Endothelial cell of umbilical vein (primary cell): ENCODE data around the gene IFNGR1. TPM values are rescaled to one million over a fixed set of nuclear protein-coding genes. Genes with fewer than 3 reads are reported as not detected.

Experiments
- BruUV-seq: library from RNA; stranded (reverse); fragments of 400-500 nt; replicated peaks from 2 replicates; lab custom pipeline; 2021; lab: Mats Ljungman, UMichigan
- CTCF ChIA-PET: fragments of 300-600, 350-600 bp; sonication (Branson Sonifier 250); formaldehyde crosslinking; loops from one replicate; lab custom pipeline; 2021; ENCODE audit warnings: antibody characterized with exemption, inconsistent platforms; lab: Charles Lee
- POLR2A ChIA-PET: fragments of 300-600, 350-600 bp; sonication (Branson Sonifier 250); formaldehyde crosslinking; loops from one replicate; lab custom pipeline; 2021; ENCODE audit warnings: antibody characterized with exemption, inconsistent platforms; lab: Charles Lee
- DNase-seq: peaks from one replicate; pipeline ENCODE4 v3.0.0-alpha.2; 2011; ENCODE audit warnings: low read depth, low spot score
- FAIRE-seq: peaks from 2 replicates; lab custom pipeline; 2011; peaks lifted over from hg19 to GRCh38; lab: Jason Lieb, UNC
- H2AFZ ChIP-seq: 2 replicates; pipeline ENCODE4 v1.6.0; 2012; ENCODE audit warnings: low read depth, low read length, control low read depth, inconsistent platforms
- H3K27ac ChIP-seq: 2 replicates; pipeline ENCODE4 v1.5.1; 2011; ENCODE audit warnings: low read depth, mild to moderate bottlenecking, control low read depth, low read length, moderate library complexity; ENCODE audit not compliant: insufficient read depth
- H3K27me3 ChIP-seq, 2 experiments: 2 replicates each; pipeline versions ENCODE4 v1.6.0 to v1.6.1; 2011; ENCODE audit warnings: low read length in 2 of 2, mixed read lengths in 1 of 2; ENCODE audit not compliant: control insufficient read depth in 2 of 2, insufficient read depth in 2 of 2
- H3K36me3 ChIP-seq, 2 experiments: 2 replicates in 1 of 2; 3 replicates in 1 of 2; pipeline ENCODE4 v1.5.1; 2011; ENCODE audit warnings: low read length in 2 of 2, mild to moderate bottlenecking in 1 of 2, moderate library complexity in 1 of 2; ENCODE audit not compliant: control insufficient read depth in 2 of 2, insufficient read depth in 2 of 2; ENCODE audit errors: extremely low read depth in 1 of 2
- H3K4me1 ChIP-seq: 3 replicates; pipeline ENCODE4 v1.5.1; 2011; ENCODE audit warnings: mild to moderate bottlenecking, low read length; ENCODE audit not compliant: control insufficient read depth, insufficient read depth; ENCODE audit errors: extremely low read depth
- H3K4me2 ChIP-seq: 2 replicates; pipeline ENCODE4 v1.6.1; 2011; ENCODE audit warnings: low read length, control low read depth, mixed read lengths; ENCODE audit not compliant: insufficient read depth
- H3K4me3 ChIP-seq, 3 experiments: fragments of 200-600 bp in 1 of 3; sonication (generic), shearing (Covaris generic) in 1 of 3; replicated peaks in 1 of 3; 2 replicates each; pipeline ENCODE4 v1.5.1; 2011 to 2016; ENCODE audit warnings: control low read depth in 3 of 3, low read length in 3 of 3, mild to moderate bottlenecking in 2 of 3, inconsistent platforms in 1 of 3, low read depth in 1 of 3, moderate library complexity in 1 of 3; ENCODE audit not compliant: insufficient read depth in 1 of 3
- H3K79me2 ChIP-seq: 2 replicates; pipeline ENCODE4 v1.6.0; 2012; ENCODE audit warnings: low read length, inconsistent platforms; ENCODE audit not compliant: control insufficient read depth, insufficient read depth
- H3K9ac ChIP-seq: replicated peaks from 2 replicates; pipeline ENCODE3; 2011; ENCODE audit warnings: low read length, control low read depth; ENCODE audit not compliant: insufficient read depth; ENCODE audit errors: extremely low read depth
- H3K9me1 ChIP-seq: replicated peaks from 3 replicates; pipeline ENCODE4 v1.6.0; 2011; ENCODE audit warnings: mild to moderate bottlenecking, low read length; ENCODE audit not compliant: control insufficient read depth, insufficient read depth; ENCODE audit errors: extremely low read depth
- H3K9me3 ChIP-seq: replicated peaks from 2 replicates; pipeline ENCODE4 v1.5.1; 2012; ENCODE audit warnings: low read length, inconsistent platforms; ENCODE audit not compliant: control insufficient read depth, insufficient read depth
- H4K20me1 ChIP-seq: replicated peaks from 2 replicates; pipeline ENCODE3; 2011; ENCODE audit warnings: mild to moderate bottlenecking, low read length; ENCODE audit not compliant: control insufficient read depth, insufficient read depth; ENCODE audit errors: extremely low read depth
- EZH2 ChIP-seq: IDR thresholded peaks from 2 replicates; pipeline ENCODE4 v1.6.1; 2012; ENCODE audit warnings: borderline replicate concordance, low read depth, mild to moderate bottlenecking, moderate library complexity, low read length, inconsistent platforms; ENCODE audit not compliant: severe bottlenecking
- GATA2 ChIP-seq: IDR thresholded peaks from 2 replicates; pipeline ENCODE4 v1.7.0; 2011; ENCODE audit warnings: low read depth, mild to moderate bottlenecking, moderate library complexity, mixed read lengths, low read length; ENCODE audit not compliant: insufficient read length, insufficient read depth
- JUN ChIP-seq: IDR thresholded peaks from 2 replicates; pipeline ENCODE4 v1.6.1; 2011; ENCODE audit warnings: borderline replicate concordance, low read depth; ENCODE audit not compliant: insufficient read length, insufficient read depth
- MAX ChIP-seq: IDR thresholded peaks from 2 replicates; pipeline ENCODE4 v1.6.1; 2011; ENCODE audit not compliant: insufficient read depth, insufficient read length
- MYC ChIP-seq: IDR thresholded peaks from one replicate; pipeline ENCODE4 v1.6.1; 2011; ENCODE audit warnings: mild to moderate bottlenecking, low read depth, low read length
- POLR2A ChIP-seq: IDR thresholded peaks from 2 replicates; pipeline ENCODE4 v1.6.1; 2012; ENCODE audit warnings: low read depth, mild to moderate bottlenecking, control low read depth, low read length
- dilution Hi-C: fragments of 300-500 bp; cut with MboI; formaldehyde crosslinking; loops from one replicate; pipeline ENCODE4 v1.15.0; 2019; ENCODE audit warnings: low sequenced_read_pairs; ENCODE audit not compliant: extremely low pct_ligation_motif_present
- intact Hi-C: fragments of 100-400 bp; cut with micrococcal nuclease; formaldehyde crosslinking; loops from one replicate; pipeline ENCODE4 v1.10.0; 2022
- polyA plus RNA-seq, 4 experiments: library from polyadenylated mRNA; depleted of rRNA in 3 of 4; stranded (reverse) in 3 of 4; unstranded in 1 of 4; fragments of >200 nt; gene quantifications; 2 replicates each; pipeline versions ENCODE4 v1.2.1 to v1.2.3, GENCODE V29; 2011 to 2012; ENCODE audit warnings: missing spikeins in 1 of 4
- total RNA-seq: library from RNA; stranded (reverse); gene quantifications from 2 replicates; pipeline ENCODE4 v1.2.3, GENCODE V29; 2021

IFNGR1 gene
- total and polyA plus RNA-seq, 2 donors (not counting 3 experiments of a cell fraction or from before 2014, with no cell fraction given), result 19.1 to 31.2 TPM

- Histone ChIP-seq H3K27me3 (no peaks in the 10 kb centered on the region), H3K9ac (no peak overlapping the region), H3K79me2 (peaks cover 5% of the 10 kb centered on the region), H3K9me3 (no peaks in the 10 kb centered on the region), H3K4me2 (no peak overlapping the region), H3K27ac (no peak overlapping the region), H2AFZ (no peak overlapping the region), H3K4me1 (peaks cover 5% of the 10 kb centered on the region), H3K9me1 (no peaks in the 10 kb centered on the region), H3K4me3 (no peak overlapping the region), H4K20me1 (no peaks in the 10 kb centered on the region), H3K36me3 (peaks cover 6 to 17% of the 10 kb centered on the region in 2 experiments)
- ChIA-PET POLR2A (no interaction called here), CTCF (interaction anchor here (1.3 kb wide), 1 partner anchor 12 kb away, joined by 4 read pairs; no protein-coding TSS in a partner anchor)
- no peak for TF ChIP-seq MYC
- no peak for TF ChIP-seq POLR2A
- no peak for TF ChIP-seq JUN
- no peak for TF ChIP-seq EZH2
- no peak for TF ChIP-seq MAX
- no peak for TF ChIP-seq GATA2
- FAIRE-seq (no peak), DNase-seq (no peak)
- BruUV-seq, result no TSS peak
- intact Hi-C loops, result no loop called here
- dilution Hi-C loops, result no loop called here
Measured at GRCh38 chr6:137203256-137203655, 15.9 kb downstream of the IFNGR1 start.

GRCh38 chr6:137202078-137202477 lies 17.1 kb downstream of the IFNGR1 start:
- H4K20me1 ChIP-seq, result no peaks in the 10 kb centered on the region
- H3K4me1 ChIP-seq, result peaks cover 5% of the 10 kb centered on the region
- no peaks in the 10 kb centered on the region for H3K9me1 ChIP-seq
- no peak for FAIRE-seq
- no peak for TF ChIP-seq POLR2A
- no peak for TF ChIP-seq EZH2
- TF ChIP-seq GATA2, result no peak
- no peak for TF ChIP-seq MAX
- BruUV-seq, result no TSS peak
- H3K36me3 ChIP-seq, result peaks cover 9 to 20% of the 10 kb centered on the region in 2 experiments
- no peak overlapping the region for H3K4me3 ChIP-seq
- dilution Hi-C loops (no loop called here), intact Hi-C loops (no loop called here)
- H3K27me3 ChIP-seq, result no peaks in the 10 kb centered on the region
- no peak overlapping the region for H3K27ac ChIP-seq
- H3K9me3 ChIP-seq, result no peaks in the 10 kb centered on the region
- H2AFZ ChIP-seq, result no peak overlapping the region
- no peak for DNase-seq
- ChIA-PET CTCF (no interaction called here), POLR2A (no interaction called here)
- no peak overlapping the region for H3K4me2 ChIP-seq
- H3K79me2 ChIP-seq, result no peaks in the 10 kb centered on the region
- no peak overlapping the region for H3K9ac ChIP-seq
